LNCAP (cell line): ENCODE data around the gene NEUROD4.

Source experiments
- TF ChIP-seq, protein P1 (sequence below): fragments of 450-650 bp; IDR thresholded peaks from 2 replicates; pipeline ENCODE4 v1.5.1; 2017; ENCODE audit warnings: mild to moderate bottlenecking

The NEUROD4 gene

DNA sequence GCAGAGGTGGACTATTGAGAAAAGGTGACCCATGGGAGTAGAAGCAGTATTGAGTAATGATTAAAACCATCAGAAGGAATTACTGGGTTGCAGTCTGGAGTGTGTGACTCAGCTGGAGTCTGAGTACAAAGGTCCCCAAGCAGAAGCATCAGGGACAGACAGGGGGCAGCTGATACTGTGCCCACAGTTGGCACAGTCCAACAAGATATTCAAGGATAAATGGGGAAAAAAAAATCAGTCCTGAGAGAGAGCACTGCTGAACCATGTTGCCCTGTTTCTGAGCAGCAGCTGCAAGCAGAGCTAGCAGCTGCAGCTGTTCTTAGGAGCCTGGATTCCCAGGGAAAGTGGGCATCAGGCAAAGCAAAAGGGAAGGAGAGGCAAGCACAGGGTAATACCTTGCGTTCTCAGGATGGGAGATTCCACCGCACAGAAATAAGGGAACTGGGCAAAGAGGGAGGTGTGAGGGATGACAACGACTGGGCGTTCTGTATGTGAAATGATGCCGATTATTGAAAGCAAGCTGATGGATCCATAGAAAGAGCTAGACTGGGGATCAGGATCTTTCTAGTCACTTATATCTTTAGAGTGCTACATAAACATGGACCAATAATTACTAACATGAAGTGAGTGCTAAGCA is 17.7 kb downstream of the NEUROD4 start:
- TF ChIP-seq, protein P1, sequence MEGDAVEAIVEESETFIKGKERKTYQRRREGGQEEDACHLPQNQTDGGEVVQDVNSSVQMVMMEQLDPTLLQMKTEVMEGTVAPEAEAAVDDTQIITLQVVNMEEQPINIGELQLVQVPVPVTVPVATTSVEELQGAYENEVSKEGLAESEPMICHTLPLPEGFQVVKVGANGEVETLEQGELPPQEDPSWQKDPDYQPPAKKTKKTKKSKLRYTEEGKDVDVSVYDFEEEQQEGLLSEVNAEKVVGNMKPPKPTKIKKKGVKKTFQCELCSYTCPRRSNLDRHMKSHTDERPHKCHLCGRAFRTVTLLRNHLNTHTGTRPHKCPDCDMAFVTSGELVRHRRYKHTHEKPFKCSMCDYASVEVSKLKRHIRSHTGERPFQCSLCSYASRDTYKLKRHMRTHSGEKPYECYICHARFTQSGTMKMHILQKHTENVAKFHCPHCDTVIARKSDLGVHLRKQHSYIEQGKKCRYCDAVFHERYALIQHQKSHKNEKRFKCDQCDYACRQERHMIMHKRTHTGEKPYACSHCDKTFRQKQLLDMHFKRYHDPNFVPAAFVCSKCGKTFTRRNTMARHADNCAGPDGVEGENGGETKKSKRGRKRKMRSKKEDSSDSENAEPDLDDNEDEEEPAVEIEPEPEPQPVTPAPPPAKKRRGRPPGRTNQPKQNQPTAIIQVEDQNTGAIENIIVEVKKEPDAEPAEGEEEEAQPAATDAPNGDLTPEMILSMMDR: no peak

GRCh38 chr12:55039395-55040354 is 19.9 kb downstream of the NEUROD4 start:
- TF ChIP-seq, protein P1: no peak

DNA sequence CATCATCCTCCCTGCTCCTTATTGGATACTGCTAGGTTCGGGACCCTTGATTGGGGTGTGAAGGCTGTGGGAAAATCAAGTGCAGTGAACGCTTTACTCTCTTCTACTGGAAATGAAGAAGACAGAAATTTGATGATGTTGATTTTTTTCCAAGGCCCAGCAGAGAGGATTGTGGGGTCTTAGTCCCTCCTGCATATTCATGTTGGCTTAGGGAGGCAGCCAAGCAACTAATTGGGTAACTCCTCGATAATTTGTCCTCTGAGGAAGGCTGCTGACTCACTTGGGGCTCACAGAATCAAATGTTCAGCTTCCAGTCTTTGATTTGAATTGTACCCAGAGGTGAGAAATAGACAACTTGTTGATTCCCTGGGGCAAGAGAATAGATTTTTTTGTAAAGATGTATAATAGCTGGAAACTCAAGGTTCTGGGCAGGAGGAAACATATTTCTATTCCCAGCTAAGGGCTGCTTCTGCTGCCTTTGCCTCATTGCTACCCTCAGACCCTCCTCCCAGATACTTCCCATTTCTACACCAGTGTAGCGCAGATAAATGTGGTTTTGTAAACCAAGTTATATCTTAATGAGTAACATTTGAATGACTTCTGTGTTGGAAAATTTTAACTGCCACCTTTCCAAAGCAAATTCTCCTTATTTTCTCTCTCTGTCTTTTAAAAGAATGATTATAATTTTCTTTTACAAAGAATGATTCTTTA is 21.7 kb downstream of the NEUROD4 start:
- TF ChIP-seq, protein P1: no peak

GRCh38 chr12:55043542-55043941 is 23.8 kb downstream of the NEUROD4 start:
- TF ChIP-seq, protein P1: no peak

- TF ChIP-seq, protein P1: no peak
Observed at GRCh38 chr12:55044135-55044534, 24.4 kb downstream of the NEUROD4 start.

DNA sequence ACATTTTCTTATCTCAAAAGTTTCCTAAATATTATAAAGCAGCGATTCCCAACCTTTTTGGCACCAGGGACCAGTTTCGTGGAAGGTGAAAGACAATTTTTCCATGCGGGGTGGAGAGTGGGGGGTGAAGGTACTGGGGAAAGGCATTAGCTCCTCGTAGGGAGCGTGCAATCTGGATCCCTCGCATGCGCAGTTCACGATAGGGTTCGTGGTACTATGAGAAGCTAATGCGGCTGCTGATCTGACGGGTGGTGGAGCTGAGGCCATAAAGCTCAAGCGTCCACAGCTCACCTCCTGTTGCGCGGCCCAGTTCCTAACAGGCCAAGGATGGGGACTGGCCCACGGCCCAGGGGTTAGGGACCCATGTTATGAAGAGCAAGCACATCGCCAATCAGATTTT is 29.9 kb downstream of the NEUROD4 start:
- TF ChIP-seq, protein P1: no peak

DNA sequence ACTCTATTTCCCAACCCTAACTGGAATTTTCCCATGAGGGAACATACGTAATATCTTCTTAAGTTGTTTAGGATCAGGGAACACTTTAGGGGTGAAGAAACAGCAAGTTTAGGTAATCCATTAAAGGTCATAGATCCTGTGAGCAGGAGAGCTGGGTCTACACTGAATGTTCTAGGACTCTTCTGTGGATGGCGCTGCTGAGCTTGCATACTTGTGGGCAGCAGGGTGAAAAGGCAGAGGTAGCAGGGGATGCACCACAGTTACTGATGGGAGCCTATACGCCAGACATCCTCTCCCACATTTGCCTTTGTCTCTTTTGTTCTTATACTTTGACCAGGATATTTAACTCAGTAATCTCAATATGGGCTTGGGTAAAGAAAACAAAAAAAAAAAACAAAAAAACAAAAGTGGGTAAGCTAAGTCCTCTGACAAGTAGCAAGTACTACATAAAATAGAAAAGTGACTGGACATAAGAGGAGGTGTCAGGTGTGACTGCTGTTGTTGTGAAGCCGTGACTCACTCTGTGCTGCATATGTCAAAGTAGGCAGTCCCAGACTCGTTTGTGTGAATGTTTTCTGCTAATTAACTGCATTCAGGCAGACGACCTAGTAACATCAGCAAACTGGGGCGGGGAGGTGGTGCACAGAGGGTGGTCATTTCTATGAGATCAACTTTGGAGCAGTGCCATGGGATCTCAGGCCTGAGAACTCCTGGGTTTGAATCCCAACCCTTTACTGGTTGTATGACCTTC is 31.6 kb downstream of the NEUROD4 start:
- TF ChIP-seq, protein P1: no peak
